Hepatic stellate cell (primary cell): ENCODE data around the gene WNT5B.

Source experiments
- DNase-seq: peaks from one replicate; pipeline ENCODE4 v3.0.0; 2011; ENCODE audit warnings: low spot score

WNT5B gene

DNA sequence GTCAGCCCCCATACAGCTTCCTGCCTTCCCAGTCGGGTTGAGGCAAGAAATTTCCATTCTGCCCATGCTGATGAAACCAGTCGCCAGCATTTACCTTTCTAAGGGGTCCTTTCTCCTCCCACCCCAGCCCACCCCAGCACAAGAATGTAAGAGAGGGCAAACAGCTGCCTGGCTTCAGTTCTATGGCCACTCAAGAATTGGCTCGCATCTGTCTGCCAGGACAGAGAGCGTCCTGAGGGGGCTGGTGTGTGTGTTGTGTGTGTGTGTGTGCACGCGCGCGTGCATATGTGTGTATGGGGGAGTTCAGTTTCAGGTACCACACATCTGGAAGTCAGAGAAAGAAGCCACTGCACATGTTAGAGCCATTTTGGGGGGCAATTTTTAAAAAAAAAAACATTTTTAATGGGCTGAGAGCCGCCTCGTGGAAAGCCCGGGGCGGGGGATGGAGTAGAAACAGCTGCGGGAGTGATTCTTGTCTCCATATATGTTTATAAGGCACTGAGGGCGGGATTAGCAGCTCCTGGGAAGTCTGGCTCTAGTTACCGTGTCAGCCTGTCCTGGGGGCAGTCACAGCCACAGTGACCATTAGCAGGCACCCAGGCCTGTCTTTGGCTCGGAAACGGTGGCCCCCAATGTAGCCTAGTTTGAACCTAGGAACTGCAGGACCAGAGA, at the start of gene WNT5B:
Gene WNT5B, plus strand, starts transcription at position 566 of the 672 bp plus-strand sequence. CDS start 2,124 bp downstream, outside the sequence.
- no peak for DNase-seq

DNA sequence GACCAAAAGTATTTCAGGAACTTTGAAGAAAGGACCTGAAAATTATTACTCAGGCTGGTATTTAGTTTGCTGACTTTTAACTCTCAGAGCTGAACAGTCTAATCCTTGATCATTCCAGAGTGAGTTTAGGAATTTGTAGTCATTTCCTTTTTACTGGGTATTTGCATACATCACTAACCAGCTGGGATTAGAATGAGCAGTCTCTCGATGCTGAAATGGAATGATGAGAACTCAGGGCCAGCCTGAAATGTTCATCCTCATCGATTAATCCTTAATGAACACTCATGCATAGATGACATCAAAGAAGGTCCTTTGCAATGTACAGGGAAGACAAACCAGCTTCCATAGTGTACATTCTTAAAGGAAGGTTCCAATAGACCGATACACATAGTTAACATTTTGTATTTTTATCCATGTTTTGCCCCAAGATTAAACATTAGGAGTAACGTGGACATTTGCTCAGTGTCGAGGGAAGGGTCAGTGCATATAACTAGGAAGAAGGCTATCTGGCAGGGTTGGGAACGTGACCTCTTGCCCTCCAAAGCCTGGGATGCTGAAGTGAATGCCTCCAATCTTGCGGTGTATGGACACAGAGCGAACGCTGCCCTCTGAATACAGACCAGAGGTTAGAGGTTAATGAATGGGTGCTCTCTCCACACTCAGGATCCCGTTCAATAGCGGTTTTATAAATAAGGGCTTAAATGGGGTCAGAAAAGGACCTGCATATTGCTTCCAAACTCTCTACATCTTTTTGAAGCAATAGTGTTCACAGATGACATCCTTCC, 49.2 kb upstream of the WNT5B start:
- DNase-seq = peak; percentile 59

DNA sequence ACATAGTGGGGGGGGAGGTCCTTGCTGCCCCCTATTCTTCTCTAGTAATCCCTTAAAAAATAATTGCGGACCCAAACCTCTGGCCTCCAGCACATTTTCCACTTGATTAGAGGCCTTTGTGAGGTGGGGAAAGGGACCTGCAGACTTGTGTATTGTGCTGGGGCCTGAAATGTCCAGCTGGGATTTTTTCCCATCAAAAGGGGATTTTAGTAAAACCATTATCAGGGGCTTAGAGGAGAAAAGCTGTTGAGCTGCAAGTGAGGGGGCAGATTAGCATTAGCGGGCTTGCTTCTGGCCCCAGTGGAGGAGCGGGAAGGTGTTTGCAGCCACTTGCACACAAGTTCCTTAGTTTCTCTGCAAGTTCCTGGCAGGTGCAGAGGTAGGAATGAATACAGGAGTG, 48.5 kb upstream of the WNT5B start:
- DNase-seq = no peak

DNA sequence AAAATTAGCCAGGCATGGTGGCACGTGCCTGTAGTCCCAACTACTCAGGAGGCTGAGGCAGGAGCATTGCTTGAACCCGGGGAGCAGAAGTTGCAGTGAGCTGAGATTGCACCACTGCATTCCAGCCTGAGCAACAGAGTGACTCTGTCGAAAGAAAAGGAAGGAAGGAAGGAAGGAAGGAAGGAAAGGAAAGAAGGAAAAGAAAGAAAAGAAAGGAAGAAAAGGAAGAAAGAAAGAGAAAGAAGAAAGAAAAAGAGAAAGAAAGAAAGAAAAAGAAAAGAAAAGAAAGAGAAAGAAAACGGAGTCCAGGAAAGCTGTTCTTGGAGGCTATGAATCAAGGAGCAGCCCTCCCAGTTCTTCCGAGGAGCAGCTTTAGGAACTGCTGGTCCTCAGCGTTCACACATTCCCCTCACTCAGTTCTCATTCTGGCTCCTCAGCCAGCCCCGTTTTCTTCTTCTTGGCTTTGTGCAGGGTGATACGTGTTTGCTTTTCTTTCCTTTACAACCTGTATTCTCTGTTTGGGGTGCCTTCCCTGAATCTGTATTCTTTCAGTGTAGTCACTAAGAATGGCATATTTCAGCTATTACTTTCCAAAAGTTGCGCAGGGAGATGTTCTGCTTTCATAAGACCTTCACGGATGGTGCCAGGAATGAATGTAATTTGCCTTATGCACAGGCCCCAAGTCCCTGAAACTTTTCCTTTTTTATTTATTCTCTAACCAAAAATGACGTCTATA, 46.9 kb upstream of the WNT5B start:
- DNase-seq = no peak

DNA sequence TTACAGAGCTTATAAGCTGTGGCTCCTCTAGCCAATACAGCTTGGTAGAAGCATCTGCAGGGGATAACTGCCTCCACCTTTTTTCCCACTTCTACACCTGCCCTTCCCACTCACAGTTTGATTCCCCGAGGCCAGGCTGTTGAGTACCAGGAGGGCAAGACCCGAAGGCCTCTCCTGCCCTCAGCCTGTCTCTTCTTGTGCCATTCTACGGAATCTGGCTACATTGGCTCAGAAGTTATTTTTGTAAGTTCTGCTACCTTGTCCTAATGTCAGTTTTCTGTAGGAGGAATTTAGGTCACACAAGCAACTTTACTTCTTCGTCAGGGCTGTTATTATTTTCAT, 46.4 kb upstream of the WNT5B start:
- DNase-seq = no peak

DNA sequence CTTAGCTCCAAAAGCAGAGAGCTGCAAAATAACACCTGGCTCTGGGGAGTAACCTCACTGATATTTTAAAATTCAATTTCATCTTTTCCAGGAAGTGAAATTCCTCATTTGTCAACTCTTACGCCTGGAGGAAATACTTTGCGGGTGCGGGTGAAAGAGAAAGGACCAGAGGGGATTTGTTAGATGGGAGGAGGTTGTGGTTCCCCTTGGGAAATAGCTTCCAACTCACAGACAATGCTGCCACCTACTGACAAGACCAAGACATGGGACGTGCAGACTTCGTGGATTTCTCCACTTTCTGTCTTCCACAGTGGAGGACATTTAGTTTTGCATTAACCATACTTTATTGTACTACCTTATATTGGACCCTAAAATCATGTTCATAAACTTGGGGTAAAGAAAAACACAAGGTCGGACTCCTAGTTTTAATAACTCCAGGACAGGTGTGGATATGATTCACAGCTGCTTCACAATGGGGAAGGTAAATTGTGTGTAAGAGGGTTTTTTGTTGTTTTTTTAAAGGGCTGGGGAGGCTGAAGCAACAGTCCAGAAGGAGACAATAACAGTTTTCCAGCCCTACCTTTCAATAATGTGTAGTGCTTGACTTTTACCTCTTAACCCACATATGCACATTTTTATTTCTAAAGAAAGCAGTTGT, 45.5 kb upstream of the WNT5B start:
- DNase-seq = peak; percentile 77

DNA sequence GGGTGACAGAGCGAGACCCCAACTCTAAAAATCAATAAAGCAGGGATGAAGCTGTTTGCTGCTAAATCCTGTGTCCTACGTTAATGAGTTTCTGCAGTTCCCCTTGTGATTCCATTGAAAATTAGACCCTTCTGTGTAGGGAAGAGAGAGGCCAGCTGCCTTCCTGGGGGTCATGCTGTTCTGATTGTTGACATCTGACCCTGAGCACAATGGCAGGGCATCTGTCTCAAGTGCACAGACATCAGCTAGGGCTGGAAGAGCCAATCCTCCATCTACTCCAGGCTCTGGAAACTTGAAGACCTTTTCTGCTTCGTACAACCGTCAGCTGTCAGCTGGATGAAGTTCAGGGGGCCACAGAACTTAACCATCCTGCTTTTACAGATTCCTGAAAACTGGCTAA, 44.7 kb upstream of the WNT5B start:
- DNase-seq = no peak

DNA sequence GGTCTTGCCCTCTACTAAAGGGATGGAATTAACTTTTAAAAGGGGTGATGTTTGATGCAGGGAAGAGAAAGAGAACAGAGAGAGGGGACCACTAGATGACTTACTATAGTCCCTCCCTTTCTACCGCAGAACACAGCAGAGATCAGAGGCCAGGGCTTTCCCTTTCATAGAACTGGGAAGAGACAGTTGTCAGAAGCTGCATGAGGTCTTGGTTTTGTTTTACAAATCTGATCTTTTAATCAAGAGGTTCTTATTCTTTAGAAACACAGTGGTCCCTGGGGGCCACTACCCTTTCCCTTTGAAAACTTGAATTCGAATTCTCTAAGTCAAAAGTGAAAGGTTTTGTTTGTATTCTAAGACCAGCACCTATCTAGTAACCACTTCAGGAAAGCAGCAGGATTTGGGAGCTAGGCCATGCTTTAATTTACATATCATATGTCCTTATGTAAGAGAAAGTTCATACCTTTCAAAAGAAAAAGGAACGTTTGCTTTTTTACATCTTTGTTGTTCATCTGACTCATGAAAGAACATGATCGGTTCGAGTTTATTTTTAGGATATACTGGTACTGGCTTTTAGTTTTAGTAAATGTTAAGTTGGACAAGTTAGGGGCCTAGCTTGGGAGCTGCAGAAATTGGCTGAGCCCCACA, 41.0 kb upstream of the WNT5B start:
- DNase-seq = no peak

DNA sequence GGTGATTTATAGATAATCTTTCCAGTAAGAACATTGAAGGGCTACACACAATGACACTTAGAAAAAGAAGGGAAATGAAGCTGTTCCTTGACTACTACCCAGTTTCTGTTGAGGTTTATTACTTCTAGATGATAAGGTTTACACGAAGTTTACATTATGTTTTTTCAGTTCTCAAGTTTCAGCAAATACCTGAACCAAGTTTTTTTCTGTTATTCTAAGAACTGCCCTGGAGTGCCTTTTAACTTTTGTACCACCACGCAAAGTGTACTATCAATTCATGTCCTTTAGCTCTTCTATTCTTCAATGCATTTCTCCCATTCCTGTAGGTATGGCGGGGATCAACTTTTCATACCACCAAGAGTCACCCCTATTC, 40.5 kb upstream of the WNT5B start:
- no peak for DNase-seq

DNA sequence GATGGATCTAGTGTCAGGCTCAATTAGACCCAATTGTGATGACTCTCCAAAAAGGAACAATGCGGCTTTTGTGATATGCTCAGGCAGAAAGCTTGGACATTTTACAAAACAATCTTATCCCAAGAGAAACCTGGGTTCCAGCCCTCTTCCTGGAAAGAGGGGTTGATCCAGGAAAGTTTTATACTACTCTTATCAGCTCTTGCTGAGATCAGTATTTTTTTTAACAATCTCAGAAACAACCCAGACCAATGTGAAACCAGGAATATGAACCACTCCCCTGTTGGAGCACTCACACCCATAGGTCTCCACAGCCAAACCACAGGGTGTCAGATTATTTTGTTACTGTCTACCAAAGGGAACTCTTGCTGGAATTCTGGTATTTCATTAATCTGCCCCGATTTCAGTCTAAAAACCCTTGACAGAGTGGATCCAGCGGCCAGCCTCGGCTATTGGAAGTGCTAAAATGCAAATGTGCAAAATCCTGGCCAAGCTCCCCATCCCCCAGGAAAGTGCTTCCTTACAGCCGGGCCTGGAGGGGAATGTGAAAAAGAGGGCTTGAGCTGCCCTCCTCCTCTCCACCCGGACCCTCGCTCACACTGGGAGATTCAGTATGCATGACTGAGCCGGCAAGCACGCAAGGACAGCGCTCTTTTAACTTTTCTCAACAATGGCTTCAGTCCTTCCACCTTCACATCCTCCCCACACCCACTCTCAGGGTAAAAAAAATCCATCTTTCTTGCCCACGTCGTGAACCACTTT, 38.6 kb upstream of the WNT5B start:
- DNase-seq = peak; percentile 47

DNA sequence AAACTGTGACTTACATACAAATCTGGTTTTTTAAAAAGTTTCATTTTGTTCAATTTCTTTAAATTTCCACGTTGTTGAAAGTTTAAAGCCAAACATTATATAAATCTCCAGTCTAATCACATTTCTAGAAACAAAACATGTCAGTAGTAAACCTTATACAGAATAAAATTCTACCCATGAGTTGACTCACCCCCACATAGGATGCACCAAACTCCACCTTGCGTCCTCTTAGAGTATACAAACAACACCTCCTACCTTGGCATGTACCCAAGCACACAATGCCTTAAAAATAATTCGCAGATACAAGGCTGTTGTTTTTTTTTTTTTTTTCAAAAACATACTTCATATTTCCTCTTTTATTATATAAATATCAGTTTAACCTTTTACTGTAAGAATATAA, 38.0 kb upstream of the WNT5B start:
- no peak for DNase-seq

DNA sequence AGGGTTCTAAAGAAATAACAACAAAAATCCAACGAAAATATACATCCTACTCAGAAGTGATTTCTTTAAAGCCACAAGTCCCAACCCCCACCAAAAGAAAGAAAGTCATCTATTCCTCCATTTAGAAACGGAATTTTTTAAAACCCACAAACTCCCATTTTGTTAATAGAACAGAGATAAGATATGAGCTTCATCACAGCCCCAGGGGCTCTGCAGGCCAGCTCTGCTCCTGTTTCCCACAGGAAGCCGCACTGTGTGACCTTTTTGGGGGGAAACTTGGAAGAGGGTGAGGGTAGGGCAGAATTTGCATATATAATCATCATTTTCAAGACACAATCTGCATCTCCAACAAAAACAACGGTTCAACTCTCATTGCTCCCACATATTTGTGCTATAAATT, 37.5 kb upstream of the WNT5B start:
- DNase-seq = no peak

DNA sequence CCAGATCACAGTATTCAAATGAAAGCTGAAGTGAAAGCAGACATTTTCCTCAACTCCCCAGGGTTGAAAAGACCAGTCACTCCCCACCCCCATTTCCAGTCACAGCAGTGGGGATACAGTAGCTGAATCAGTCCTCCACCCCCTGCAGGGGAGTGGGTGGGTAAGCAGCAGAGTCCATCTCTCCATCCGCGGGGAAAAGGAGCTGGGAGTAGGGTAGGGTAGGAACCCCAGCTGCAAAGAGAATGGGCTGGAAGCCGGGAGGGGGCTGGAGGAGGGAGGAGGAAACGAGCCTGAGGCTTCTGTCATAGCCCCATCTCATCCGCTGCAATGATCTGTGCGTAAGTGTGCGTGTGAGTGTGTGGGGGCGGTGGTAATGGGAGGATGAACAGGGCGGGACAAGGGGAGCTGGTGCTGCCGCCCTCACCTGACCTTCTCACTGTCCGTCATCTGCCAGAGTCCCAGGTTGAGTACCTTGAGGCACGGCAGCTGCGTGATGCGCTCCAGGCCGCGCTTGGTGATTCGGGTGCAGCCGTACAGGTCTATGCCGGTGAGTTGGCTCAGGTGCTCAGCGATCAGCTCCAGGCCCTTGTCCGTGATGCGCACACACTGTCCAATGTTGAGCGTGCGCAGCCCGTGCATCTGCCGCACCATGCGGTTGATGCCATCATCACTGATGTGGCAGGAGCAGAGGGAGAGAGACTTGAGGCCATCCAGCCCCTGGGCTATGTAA, 36.4 kb upstream of the WNT5B start:
- DNase-seq = peak; percentile 50

DNA sequence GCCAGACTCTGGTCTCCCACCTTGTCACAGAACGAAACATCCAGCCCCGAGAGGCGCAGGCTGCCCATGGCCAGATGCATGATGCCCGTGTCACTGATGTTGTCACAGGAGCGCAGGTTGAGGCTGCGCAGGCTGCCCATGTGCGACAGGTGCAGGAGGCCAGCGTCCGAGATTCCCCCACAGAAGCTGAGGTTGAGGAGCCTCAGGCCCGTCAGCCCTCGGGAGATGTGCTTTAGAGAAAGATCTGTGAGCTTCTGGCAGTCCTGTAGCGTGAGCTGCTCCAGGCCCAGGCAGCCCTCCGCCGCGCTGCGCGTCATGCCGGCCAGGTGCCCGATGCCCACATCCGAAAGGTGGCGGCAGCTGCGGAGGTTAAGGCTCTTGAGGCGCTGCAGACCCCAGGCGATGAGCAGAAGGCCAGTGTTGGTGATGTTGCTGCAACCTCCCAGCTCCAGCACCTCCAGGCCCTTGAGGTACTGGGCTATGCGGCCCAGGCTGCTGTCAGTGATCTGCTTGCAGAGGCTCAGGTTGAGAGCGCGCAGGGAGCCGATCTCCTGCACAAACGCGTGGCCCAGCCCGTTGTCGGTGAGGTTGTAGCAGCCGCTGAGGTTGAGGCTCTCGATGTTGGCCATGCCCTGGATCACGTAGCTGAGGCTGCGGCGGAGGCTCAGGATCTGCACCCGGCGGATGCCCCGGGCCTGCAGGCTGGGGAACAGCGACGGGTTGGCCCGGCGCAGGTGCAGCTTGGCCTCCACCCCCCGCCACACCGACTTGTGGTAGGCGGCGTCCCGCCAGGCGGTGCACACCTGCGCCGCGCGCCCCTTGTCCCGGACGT, 35.6 kb upstream of the WNT5B start:
- no peak for DNase-seq

DNA sequence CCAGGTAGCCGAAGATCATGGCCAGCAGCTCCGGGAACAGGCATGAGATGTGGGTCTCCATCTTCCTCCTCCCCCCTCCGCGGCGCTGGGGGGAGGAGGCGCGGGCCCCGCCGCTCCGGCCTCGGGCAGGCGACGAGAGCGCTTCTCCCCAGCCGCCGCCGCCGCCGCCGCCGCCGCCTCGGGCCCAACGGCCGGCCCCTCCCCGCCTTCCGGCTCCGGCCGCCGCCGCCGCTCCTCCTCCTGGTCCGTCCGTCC, 35.1 kb upstream of the WNT5B start:
- no peak for DNase-seq

DNA sequence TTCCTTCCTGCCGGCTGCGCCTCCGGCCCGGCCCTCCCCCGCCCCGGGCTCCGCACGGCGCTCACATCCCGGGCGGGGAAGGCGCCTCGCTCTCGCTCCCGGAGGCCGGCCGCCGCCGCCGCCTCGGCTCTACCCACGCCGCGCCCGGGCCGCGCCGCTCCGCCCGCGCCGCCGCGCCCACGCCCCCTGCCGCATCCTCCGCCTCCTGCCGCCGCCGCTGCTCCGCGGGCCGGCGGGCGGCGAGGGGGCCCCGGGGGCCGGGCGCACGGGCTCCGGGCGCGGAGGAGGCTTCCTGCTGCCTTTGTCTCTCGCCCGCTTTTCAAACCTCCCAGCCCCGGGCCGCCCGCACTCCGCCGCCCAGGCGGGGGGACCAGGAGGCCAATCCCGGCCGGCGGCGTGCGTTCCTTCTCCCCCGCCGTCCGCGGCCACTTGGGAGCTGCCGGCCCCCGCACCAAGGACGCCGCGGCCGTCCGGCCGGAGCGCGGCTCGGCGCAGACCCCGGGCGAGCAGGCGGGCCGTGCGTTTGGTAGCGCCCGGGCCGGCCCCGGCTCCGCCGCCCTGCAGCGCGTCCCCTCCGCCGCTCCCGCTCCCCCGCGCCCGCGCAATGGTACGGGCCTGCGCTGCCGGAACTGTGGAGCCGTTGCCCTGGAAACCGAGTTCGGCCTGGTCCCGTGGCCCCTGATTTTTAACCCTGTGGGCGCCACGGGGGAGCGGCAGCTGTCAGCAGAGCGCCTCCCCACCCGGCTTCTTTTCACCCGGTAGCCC, 34.6 kb upstream of the WNT5B start, which contains the start of gene FBXL14:
Gene FBXL14, minus strand, starts transcription at position 321 of the 765 bp plus-strand sequence. CDS start 515 bp downstream, outside the sequence.
- DNase-seq = peak; percentile 84

DNA sequence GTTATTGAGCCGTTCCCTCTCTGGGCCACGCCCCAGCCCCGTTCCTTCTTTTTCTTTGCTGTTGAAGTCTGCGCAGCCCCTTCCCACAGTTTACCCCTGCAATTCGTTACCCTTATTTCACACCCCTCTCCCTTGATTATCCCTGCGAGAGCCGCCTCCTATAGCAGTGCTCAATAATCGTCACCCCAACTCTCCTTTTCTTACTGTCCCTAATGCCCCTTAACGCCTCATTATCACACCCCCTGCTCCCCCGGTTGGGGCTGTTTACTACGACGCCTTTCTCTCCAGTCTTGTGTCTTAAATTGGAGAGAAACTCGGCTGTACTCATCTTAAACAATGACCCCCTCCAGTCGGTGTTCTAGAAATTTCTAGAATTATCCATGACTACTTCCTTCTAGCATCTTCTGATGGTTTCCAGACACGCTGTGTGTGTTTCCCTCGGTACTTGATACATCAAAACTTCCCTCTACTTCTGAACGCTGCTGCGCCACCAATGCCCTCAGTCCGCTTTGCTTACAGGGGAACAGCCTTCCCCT, 33.9 kb upstream of the WNT5B start:
- DNase-seq = no peak

DNA sequence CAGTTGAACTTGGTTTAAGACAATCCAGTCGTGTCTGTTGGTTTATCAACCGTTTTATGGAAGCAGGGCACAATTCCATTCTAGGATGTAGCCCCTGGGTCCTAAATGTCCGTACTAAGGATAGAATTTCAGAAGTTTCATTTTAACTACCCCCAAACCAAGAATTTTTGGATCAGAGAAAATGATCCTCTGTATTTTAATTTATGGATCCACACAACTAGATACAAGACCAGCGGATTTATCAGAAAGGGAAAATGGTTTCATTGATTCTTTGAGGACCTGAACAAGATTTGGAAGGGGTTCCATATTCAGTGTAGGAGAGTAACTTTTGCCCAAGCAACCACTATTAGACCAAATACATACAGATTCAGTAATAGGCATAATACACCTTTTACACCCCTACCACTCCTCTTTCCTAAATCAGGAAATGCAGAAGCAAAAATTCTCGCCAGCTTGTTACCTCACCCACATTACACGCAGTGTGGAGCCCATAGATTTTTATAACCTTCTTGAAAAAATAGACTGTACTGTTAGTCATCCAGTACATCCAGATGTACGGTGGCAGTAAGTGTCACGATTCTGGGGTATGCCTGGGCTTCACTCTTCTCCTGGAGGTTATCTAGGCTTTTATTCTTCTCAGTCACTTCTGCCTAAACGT, 33.2 kb upstream of the WNT5B start:
- no peak for DNase-seq
